ENCODE measurements around the gene ZNF836. TPM values are rescaled to one million over a fixed set of nuclear protein-coding genes. Genes with fewer than 3 reads are reported as not detected.

Gene ZNF836
- total and polyA plus RNA-seq, 2 donors (not counting 3 experiments of a cell fraction or from before 2014, with no cell fraction given): 2.1 to 9.3 TPM

GRCh38 chr19:52211203-52211602 lies 39.8 kb upstream of the ZNF836 start:
- H3K4me2 ChIP-seq (ENCODE audit: insufficient read depth, low read length): no peak overlapping the region
- ChIA-PET CTCF (no interaction called here), POLR2A (no interaction called here)
- FAIRE-seq (no peak), DNase-seq (ENCODE audit: low read depth, low spot score) (no peak)
- dilution Hi-C loops (cut with MboI; ENCODE audit: extremely low pct_ligation_motif_present, low sequenced_read_pairs): no loop called here
- peaks cover 42 to 61% of the 10 kb centered on the region in 2 experiments for H3K36me3 ChIP-seq (ENCODE audit: control insufficient read depth in 2 of 2, extremely low read depth in 1 of 2, insufficient read depth in 2 of 2, low read length in 2 of 2)
- no peaks in the 10 kb centered on the region for H3K9me1 ChIP-seq (replicated peaks; ENCODE audit: control insufficient read depth, extremely low read depth, insufficient read depth, low read length)
- no peak overlapping the region for H3K9ac ChIP-seq (replicated peaks; ENCODE audit: extremely low read depth, insufficient read depth, low read length)
- no peaks in the 10 kb centered on the region for H3K9me3 ChIP-seq (replicated peaks; ENCODE audit: control insufficient read depth, insufficient read depth, low read length)
- no peak overlapping the region for H2AFZ ChIP-seq (ENCODE audit: low read depth, low read length)
- peaks cover 17% of the 10 kb centered on the region for H3K79me2 ChIP-seq (ENCODE audit: control insufficient read depth, insufficient read depth, low read length)
- H4K20me1 ChIP-seq (replicated peaks; ENCODE audit: control insufficient read depth, extremely low read depth, insufficient read depth, low read length): no peaks in the 10 kb centered on the region
- H3K27ac ChIP-seq (ENCODE audit: insufficient read depth, low read depth, low read length): no peak overlapping the region
- no peaks in the 10 kb centered on the region for H3K27me3 ChIP-seq (ENCODE audit: control insufficient read depth in 2 of 2, insufficient read depth in 2 of 2, low read length in 2 of 2)
- TF ChIP-seq MAX (IDR thresholded peaks at IDR 0.05; ENCODE audit: insufficient read depth, insufficient read length) (no peak), EZH2 (IDR thresholded peaks at IDR 0.05; ENCODE audit: borderline replicate concordance, low read depth, low read length, severe bottlenecking) (no peak), POLR2A (IDR thresholded peaks at IDR 0.05; ENCODE audit: low read depth, low read length) (no peak), MYC (IDR thresholded peaks at IDR 0.05; ENCODE audit: low read depth, low read length) (no peak), FOS (IDR thresholded peaks at IDR 0.05; ENCODE audit: borderline replicate concordance, insufficient read depth, low read length) (no peak), CTCF (IDR thresholded peaks at IDR 0.05; ENCODE audit: extremely low read depth in 1 of 2, insufficient read depth in 1 of 2, low read depth in 1 of 2, low read length in 2 of 2) (no peak), JUN (IDR thresholded peaks at IDR 0.05; ENCODE audit: borderline replicate concordance, insufficient read depth, insufficient read length, low read depth) (no peak), POLR2AphosphoS5 (IDR thresholded peaks at IDR 0.05; ENCODE audit: insufficient read depth, low read depth, low read length) (no peak), GATA2 (IDR thresholded peaks at IDR 0.05; ENCODE audit: insufficient read depth, insufficient read length, low read depth, low read length) (no peak)
- no TSS peak for BruUV-seq (replicated peaks)
- H3K4me3 ChIP-seq (replicated peaks in 1 of 3; ENCODE audit: insufficient read depth in 1 of 3, low read depth in 1 of 3, low read length in 3 of 3): no peak overlapping the region
- intact Hi-C loops (cut with micrococcal nuclease): no loop called here
- H3K4me1 ChIP-seq (ENCODE audit: control insufficient read depth, extremely low read depth, insufficient read depth, low read length): no peaks in the 10 kb centered on the region

Data from endothelial cell of umbilical vein (primary cell).